HepG2 (cell line): Measurements from ENCODE around the gene SYNE3. TPM values are rescaled to one million over a fixed set of nuclear protein-coding genes. Genes with fewer than 3 reads are reported as not detected.

ENCODE experiments used
- ATAC-seq: fragments of 200-7000 bp; cut with Tn5 transposase; 3 replicates; pipeline ENCODE4 v1.9.1; 2020; ENCODE audit warnings: mild to moderate bottlenecking, moderate library complexity
- BruUV-seq: library from RNA; stranded (reverse); fragments of 400-500 nt; replicated peaks from 2 replicates; lab custom pipeline; 2021; lab: Mats Ljungman, UMichigan
- CTCF ChIA-PET: fragments of 300-600 bp; formaldehyde crosslinking; extraction: SDS; loops from one replicate; lab custom pipeline; 2021; ENCODE audit warnings: low total read pairs, inconsistent platforms, low intra/inter-chr PET ratio; lab: Yijun Ruan, JAX
- POLR2A ChIA-PET: fragments of 350-600 bp; sonication (Branson Sonifier 250); formaldehyde crosslinking; loops from one replicate; lab custom pipeline; 2020; ENCODE audit warnings: antibody characterized with exemption, inconsistent platforms; lab: Yijun Ruan, JAX
- DNase-seq: peaks from one replicate; pipeline ENCODE4 v3.0.0-alpha.2; 2015; ENCODE audit warnings: low spot score
- FAIRE-seq: peaks from 3 replicates; lab custom pipeline; 2011; peaks lifted over from hg19 to GRCh38; lab: Jason Lieb, UNC
- H2AFZ ChIP-seq: one replicate; pipeline ENCODE4 v1.6.1; 2011; ENCODE audit warnings: low read length, inconsistent platforms
- H3K27ac ChIP-seq: fragments of 300-600 bp; 3 replicates; pipeline ENCODE4 v1.8.0; 2011; ENCODE audit warnings: mixed run types, mild to moderate bottlenecking, mixed read lengths, low read length, inconsistent platforms; ENCODE audit not compliant: insufficient read depth; ENCODE audit errors: extremely low read length
- H3K27me3 ChIP-seq, 2 experiments: fragments of 200-600 bp in 1 of 2; 2 replicates in 1 of 2; 3 replicates in 1 of 2; pipeline versions ENCODE4 v1.6.0 to v1.8.0; 2011; ENCODE audit warnings: low read length in 2 of 2, mild to moderate bottlenecking in 2 of 2, moderate library complexity in 2 of 2, inconsistent platforms in 1 of 2; ENCODE audit not compliant: insufficient read depth in 2 of 2, control insufficient read depth in 1 of 2
- H3K36me3 ChIP-seq, 2 experiments: fragments of 200-600 bp in 1 of 2; replicated peaks in 1 of 2; 2 replicates in 1 of 2; 3 replicates in 1 of 2; pipeline versions ENCODE4 v1.5.1 to v1.8.0; 2011; ENCODE audit warnings: low read length in 2 of 2, inconsistent platforms in 1 of 2; ENCODE audit not compliant: insufficient read depth in 2 of 2, control insufficient read depth in 1 of 2
- H3K4me1 ChIP-seq: 2 replicates; pipeline ENCODE4 v1.5.1; 2012; ENCODE audit warnings: low read length, inconsistent platforms; ENCODE audit not compliant: insufficient read depth
- H3K4me2 ChIP-seq: 2 replicates; pipeline ENCODE4 v1.6.0; 2011; ENCODE audit warnings: low read depth, low read length, inconsistent platforms
- H3K4me3 ChIP-seq, 3 experiments: fragments of 200-600 bp in 1 of 3; sonication (generic), shearing (Covaris generic) in 1 of 3; replicated peaks in 1 of 3; 2 replicates each; pipeline ENCODE4 v1.5.1; 2011 to 2016; ENCODE audit warnings: low read length in 3 of 3, inconsistent platforms in 2 of 3, low read depth in 2 of 3, mild to moderate bottlenecking in 2 of 3, control low read depth in 1 of 3, mixed read lengths in 1 of 3; ENCODE audit not compliant: insufficient read depth in 1 of 3
- H3K79me2 ChIP-seq: one replicate; pipeline ENCODE4 v1.6.1; 2011; ENCODE audit warnings: low read length, inconsistent platforms; ENCODE audit not compliant: insufficient read depth
- H3K9ac ChIP-seq: 2 replicates; pipeline ENCODE4 v1.6.0; 2011; ENCODE audit warnings: mild to moderate bottlenecking, low read depth, low read length, inconsistent platforms; ENCODE audit not compliant: insufficient read depth
- H3K9me3 ChIP-seq: 2 replicates; pipeline ENCODE4 v1.5.1; 2012; ENCODE audit warnings: mild to moderate bottlenecking, low read length
- H4K20me1 ChIP-seq: 2 replicates; pipeline ENCODE4 v1.6.0; 2011; ENCODE audit warnings: inconsistent platforms, mild to moderate bottlenecking, low read length, moderate library complexity; ENCODE audit not compliant: insufficient read depth
- AGO2 ChIP-seq: fragments of 200-400 bp; formaldehyde crosslinking; optimal IDR thresholded peaks from 2 replicates; pipeline ENCODE3; 2017; ENCODE audit warnings: mild to moderate bottlenecking, low read depth, low read length, moderate library complexity
- HOXD1 ChIP-seq: sonication (generic); formaldehyde crosslinking; IDR thresholded peaks from 2 replicates; pipeline ENCODE4 v1.5.0; 2020; ENCODE audit warnings: missing genetic modification reagents
- PAF1 ChIP-seq: IDR thresholded peaks from 2 replicates; pipeline ENCODE4 v1.6.1; 2016; ENCODE audit warnings: missing genetic modification reagents, missing compliant biosample characterization
- SMAD3 ChIP-seq: sonication (generic); formaldehyde crosslinking; IDR thresholded peaks from 2 replicates; pipeline ENCODE4 v1.4.0; 2020; ENCODE audit warnings: missing genetic modification reagents
- ZBTB8A ChIP-seq: sonication (generic); formaldehyde crosslinking; IDR thresholded peaks from 2 replicates; pipeline ENCODE4 v1.4.0; 2020; ENCODE audit warnings: mild to moderate bottlenecking, low read depth, missing genetic modification reagents, borderline replicate concordance
- ZMAT3 ChIP-seq: sonication (generic); formaldehyde crosslinking; conservative IDR thresholded peaks from 2 replicates; pipeline ENCODE4 v1.7.0; 2021; ENCODE audit warnings: missing genetic modification reagents
- ZNF251 ChIP-seq: sonication (generic); formaldehyde crosslinking; IDR thresholded peaks from 2 replicates; pipeline ENCODE4 v1.9.0; 2021; ENCODE audit warnings: mild to moderate bottlenecking, missing genetic modification reagents
- ZNF484 ChIP-seq: sonication (generic); formaldehyde crosslinking; IDR thresholded peaks from 2 replicates; pipeline ENCODE4 v1.5.1; 2020; ENCODE audit warnings: mild to moderate bottlenecking, low read depth, missing genetic modification reagents, borderline replicate concordance
- ZNF496 ChIP-seq: sonication (generic); formaldehyde crosslinking; IDR thresholded peaks from 2 replicates; pipeline ENCODE4 v1.8.1; 2023; ENCODE audit warnings: mild to moderate bottlenecking, moderate library complexity, missing genetic modification reagents; ENCODE audit not compliant: insufficient replicate concordance
- ZNF530 ChIP-seq: sonication (generic); formaldehyde crosslinking; IDR thresholded peaks from 2 replicates; pipeline ENCODE4 v1.5.0; 2020; ENCODE audit warnings: low read depth, mild to moderate bottlenecking, missing genetic modification reagents
- ZNF674 ChIP-seq: sonication (generic); formaldehyde crosslinking; IDR thresholded peaks from 2 replicates; pipeline ENCODE4 v1.5.0; 2020; ENCODE audit warnings: low read depth, mild to moderate bottlenecking, missing genetic modification reagents
- ZNF75D ChIP-seq: sonication (generic); formaldehyde crosslinking; IDR thresholded peaks from 2 replicates; pipeline ENCODE4 v1.8.1; 2023; ENCODE audit warnings: missing genetic modification reagents, mild to moderate bottlenecking, borderline replicate concordance
- WGBS: methylation state at CpG from one replicate; pipeline ENCODE4 v1.1.6; 2017; ENCODE audit warnings: low lambda C conversion rate; 5-methylcytosine and 5-hydroxymethylcytosine counted together
- in situ Hi-C: cut with HindIII; loops from 2 replicates; pipeline ENCODE4 v1.10.0; 2017; ENCODE audit warnings: low pct_unique_long_range_greater_than_20kb; ENCODE audit not compliant: extremely low pct_ligation_motif_present
- intact Hi-C: fragments of 100-400 bp; cut with micrococcal nuclease; formaldehyde crosslinking; loops from one replicate; pipeline ENCODE4 v1.10.0; 2022; ENCODE audit not compliant: unreplicated experiment
- polyA plus RNA-seq, 8 experiments: library from polyadenylated mRNA; depleted of rRNA in 3 of 8; stranded (reverse) in 7 of 8; unstranded in 1 of 8; fragments of >200 nt; fragmentation: Illumina TruSeq in 4 of 8; extraction: Trizol in 4 of 8; gene quantifications; 2 replicates each; pipeline versions ENCODE4 v1.2.1 to v1.2.3, GENCODE V29; 2011 to 2016; ENCODE audit warnings: low read depth in 4 of 8, missing spikeins in 1 of 8, mixed read lengths in 1 of 8; ENCODE audit not compliant: insufficient read depth in 1 of 8
- total RNA-seq, 5 experiments: library from RNA; depleted of rRNA; stranded (reverse); fragments of >200 nt; fragmentation: Illumina TruSeq; extraction: Trizol; gene quantifications; 2 replicates each; pipeline ENCODE4 v1.2.3, GENCODE V29; 2016; ENCODE audit warnings: low read depth in 1 of 5
- TF ChIP-seq, protein P1 (sequence below): IDR thresholded peaks from 2 replicates; pipeline ENCODE4 v1.6.1; 2016; ENCODE audit warnings: low read depth, control low read depth
- TF ChIP-seq, protein P2 (sequence below): sonication (generic); formaldehyde crosslinking; IDR thresholded peaks from 2 replicates; pipeline ENCODE4 v1.5.1; 2020; ENCODE audit warnings: mild to moderate bottlenecking, missing genetic modification reagents, moderate library complexity
- TF ChIP-seq, protein P3 (sequence below): IDR thresholded peaks from 2 replicates; pipeline ENCODE4 v1.6.1; 2016; ENCODE audit warnings: control low read depth
- TF ChIP-seq, protein P4 (sequence below): sonication (generic); formaldehyde crosslinking; IDR thresholded peaks from 2 replicates; pipeline ENCODE4 v1.8.1; 2023; ENCODE audit warnings: mild to moderate bottlenecking, moderate library complexity, missing genetic modification reagents
- TF ChIP-seq, protein P5 (sequence below): sonication (generic); formaldehyde crosslinking; IDR thresholded peaks from 2 replicates; pipeline ENCODE4 v1.5.1; 2020; ENCODE audit warnings: missing genetic modification reagents, mild to moderate bottlenecking, borderline replicate concordance

SYNE3 gene
- total and polyA plus RNA-seq, 2 of the 13 experiments (the other 11 are each of a cell fraction or from before 2014, with no cell fraction given), result 7.8 to 8.0 TPM

DNA sequence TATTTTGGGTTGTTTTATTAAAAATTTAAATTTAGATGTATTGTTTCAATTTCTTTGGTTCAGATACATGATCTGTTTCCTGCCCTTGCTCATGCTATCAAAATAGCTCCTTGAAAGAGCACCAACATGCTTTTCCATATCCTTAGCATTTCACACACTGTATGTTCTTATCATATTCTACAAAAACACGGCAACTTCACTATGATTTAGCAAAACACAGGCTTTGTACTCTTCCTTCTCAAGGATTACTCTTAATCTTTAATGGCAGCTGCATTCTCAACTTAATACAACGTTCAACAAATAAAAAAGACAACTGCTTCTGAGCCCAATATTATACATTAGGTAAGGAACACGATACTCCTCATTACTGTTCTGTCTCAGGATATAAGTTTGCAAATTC lies 15.5 kb upstream of the SYNE3 start:
- intact Hi-C loops, result no loop called here
- Histone ChIP-seq H3K4me1 (peaks cover 46% of the 10 kb centered on the region), H4K20me1 (peaks cover 3% of the 10 kb centered on the region; the same call in 1 of the 2 replicates), H3K9ac (peak overlapping the region; percentile 85), H3K36me3 (peaks cover 0 to 5% of the 10 kb centered on the region in 2 experiments; a peak in 1 of 5 replicates), H3K9me3 (no peaks in the 10 kb centered on the region), H3K4me3 (peak overlapping the region; percentile 84 to 88 (median 88); a peak in 5 of 6 replicates), H2AFZ (no peak overlapping the region), H3K4me2 (peak overlapping the region; percentile 97), H3K79me2 (peaks cover 85% of the 10 kb centered on the region), H3K27me3 (peaks cover 0 to 2% of the 10 kb centered on the region in 2 experiments; a peak in 1 of 5 replicates), H3K27ac (peak overlapping the region; percentile 16)
- POLR2A ChIA-PET, result no interaction called here
- 17% methylated on average over 3 of the region's 3 CpGs for WGBS
- no TSS peak for BruUV-seq
- no peak for FAIRE-seq
- in situ Hi-C loops, result loop anchor here (5.0 kb wide), 1 partner anchor 90 kb away; no protein-coding TSS in a partner anchor
- no peak for ATAC-seq
- DNase-seq, result no peak
- CTCF ChIA-PET, result no interaction called here
- TF ChIP-seq ZBTB8A (CRISPR knock-in tag) (no peak), PAF1 (CRISPR knock-in tag) (no peak), ZNF530 (CRISPR knock-in tag) (no peak), ZMAT3 (no peak), ZNF251 (CRISPR knock-in tag) (no peak), ZNF484 (no peak), ZNF674 (no peak), ZNF75D (CRISPR knock-in tag) (no peak), SMAD3 (CRISPR knock-in tag) (no peak), AGO2 (no peak), ZNF496 (CRISPR knock-in tag) (no peak), HOXD1 (CRISPR knock-in tag) (no peak)
- TF ChIP-seq, protein P1, sequence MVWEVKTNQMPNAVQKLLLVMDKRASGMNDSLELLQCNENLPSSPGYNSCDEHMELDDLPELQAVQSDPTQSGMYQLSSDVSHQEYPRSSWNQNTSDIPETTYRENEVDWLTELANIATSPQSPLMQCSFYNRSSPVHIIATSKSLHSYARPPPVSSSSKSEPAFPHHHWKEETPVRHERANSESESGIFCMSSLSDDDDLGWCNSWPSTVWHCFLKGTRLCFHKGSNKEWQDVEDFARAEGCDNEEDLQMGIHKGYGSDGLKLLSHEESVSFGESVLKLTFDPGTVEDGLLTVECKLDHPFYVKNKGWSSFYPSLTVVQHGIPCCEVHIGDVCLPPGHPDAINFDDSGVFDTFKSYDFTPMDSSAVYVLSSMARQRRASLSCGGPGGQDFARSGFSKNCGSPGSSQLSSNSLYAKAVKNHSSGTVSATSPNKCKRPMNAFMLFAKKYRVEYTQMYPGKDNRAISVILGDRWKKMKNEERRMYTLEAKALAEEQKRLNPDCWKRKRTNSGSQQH (CRISPR knock-in tag), result no peak
- TF ChIP-seq, protein P2, sequence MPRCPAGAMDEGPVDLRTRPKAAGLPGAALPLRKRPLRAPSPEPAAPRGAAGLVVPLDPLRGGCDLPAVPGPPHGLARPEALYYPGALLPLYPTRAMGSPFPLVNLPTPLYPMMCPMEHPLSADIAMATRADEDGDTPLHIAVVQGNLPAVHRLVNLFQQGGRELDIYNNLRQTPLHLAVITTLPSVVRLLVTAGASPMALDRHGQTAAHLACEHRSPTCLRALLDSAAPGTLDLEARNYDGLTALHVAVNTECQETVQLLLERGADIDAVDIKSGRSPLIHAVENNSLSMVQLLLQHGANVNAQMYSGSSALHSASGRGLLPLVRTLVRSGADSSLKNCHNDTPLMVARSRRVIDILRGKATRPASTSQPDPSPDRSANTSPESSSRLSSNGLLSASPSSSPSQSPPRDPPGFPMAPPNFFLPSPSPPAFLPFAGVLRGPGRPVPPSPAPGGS (CRISPR knock-in tag), result no peak
- TF ChIP-seq, protein P3, sequence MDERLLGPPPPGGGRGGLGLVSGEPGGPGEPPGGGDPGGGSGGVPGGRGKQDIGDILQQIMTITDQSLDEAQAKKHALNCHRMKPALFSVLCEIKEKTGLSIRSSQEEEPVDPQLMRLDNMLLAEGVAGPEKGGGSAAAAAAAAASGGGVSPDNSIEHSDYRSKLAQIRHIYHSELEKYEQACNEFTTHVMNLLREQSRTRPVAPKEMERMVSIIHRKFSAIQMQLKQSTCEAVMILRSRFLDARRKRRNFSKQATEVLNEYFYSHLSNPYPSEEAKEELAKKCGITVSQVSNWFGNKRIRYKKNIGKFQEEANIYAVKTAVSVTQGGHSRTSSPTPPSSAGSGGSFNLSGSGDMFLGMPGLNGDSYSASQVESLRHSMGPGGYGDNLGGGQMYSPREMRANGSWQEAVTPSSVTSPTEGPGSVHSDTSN (CRISPR knock-in tag), result no peak
- TF ChIP-seq, protein P4, sequence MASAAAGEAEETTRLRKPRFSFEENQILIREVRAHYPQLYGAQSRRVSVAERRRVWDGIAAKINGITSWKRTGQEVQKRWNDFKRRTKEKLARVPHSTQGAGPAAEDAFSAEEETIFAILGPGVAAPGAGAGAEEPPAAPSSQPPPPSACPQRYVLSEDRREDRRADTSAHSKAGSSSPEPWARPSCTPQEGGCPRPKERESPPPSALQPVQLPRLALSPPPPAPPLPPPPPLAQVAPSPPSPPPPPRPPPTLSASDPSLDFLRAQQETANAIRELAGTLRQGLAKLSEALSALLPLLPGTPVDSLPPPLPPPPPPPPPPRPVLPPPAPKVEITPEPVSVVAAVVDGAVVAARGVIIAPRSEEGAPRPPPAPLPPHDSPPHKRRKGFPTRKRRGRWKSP (CRISPR knock-in tag), result no peak
- TF ChIP-seq, protein P5, sequence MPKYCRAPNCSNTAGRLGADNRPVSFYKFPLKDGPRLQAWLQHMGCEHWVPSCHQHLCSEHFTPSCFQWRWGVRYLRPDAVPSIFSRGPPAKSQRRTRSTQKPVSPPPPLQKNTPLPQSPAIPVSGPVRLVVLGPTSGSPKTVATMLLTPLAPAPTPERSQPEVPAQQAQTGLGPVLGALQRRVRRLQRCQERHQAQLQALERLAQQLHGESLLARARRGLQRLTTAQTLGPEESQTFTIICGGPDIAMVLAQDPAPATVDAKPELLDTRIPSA (CRISPR knock-in tag), result no peak
